Loucy (cell line): ENCODE results near the gene KRTAP19-6.

Experiments used
- H2AFZ ChIP-seq: fragments of 200-600 bp; sonication (generic); 2 replicates; pipeline ENCODE4 v1.6.0; 2016; ENCODE audit warnings: antibody characterized with exemption, mild to moderate bottlenecking, low read length, moderate library complexity
- H3F3A ChIP-seq: fragments of 200-600 bp; 2 replicates; pipeline ENCODE4 v1.6.0; 2016; ENCODE audit warnings: antibody characterized with exemption, low read depth, mild to moderate bottlenecking
- H3K27me3 ChIP-seq: fragments of 200-600 bp; sonication (generic); 2 replicates; pipeline ENCODE4 v1.6.1; 2014; ENCODE audit warnings: low read length, mild to moderate bottlenecking; ENCODE audit not compliant: insufficient read depth, poor library complexity, severe bottlenecking
- H3K36me3 ChIP-seq: fragments of 200-600 bp; sonication (generic); 2 replicates; pipeline ENCODE4 v1.6.1; 2016; ENCODE audit warnings: low read length; ENCODE audit not compliant: insufficient read depth
- H3K4me1 ChIP-seq: fragments of 200-600 bp; sonication (generic); 2 replicates; pipeline ENCODE4 v1.5.1; 2014; ENCODE audit warnings: low read length, mild to moderate bottlenecking; ENCODE audit not compliant: insufficient read depth, poor library complexity, severe bottlenecking
- H3K4me2 ChIP-seq: fragments of 200-600 bp; sonication (generic); 2 replicates; pipeline ENCODE4 v1.6.0; 2014; ENCODE audit warnings: antibody characterized with exemption, low read length, low read depth, mild to moderate bottlenecking; ENCODE audit not compliant: poor library complexity, severe bottlenecking
- H3K4me3 ChIP-seq: fragments of 200-600 bp; sonication (generic); 2 replicates; pipeline ENCODE4 v1.5.1; 2014; ENCODE audit warnings: low read length, mild to moderate bottlenecking, mixed read lengths; ENCODE audit not compliant: poor library complexity, severe bottlenecking
- H3K79me2 ChIP-seq: fragments of 200-600 bp; sonication (generic); 2 replicates; pipeline ENCODE4 v1.6.1; 2014; ENCODE audit warnings: low read length; ENCODE audit not compliant: insufficient read depth
- H3K9ac ChIP-seq: fragments of 200-600 bp; sonication (generic); 2 replicates; pipeline ENCODE4 v1.6.0; 2014; ENCODE audit warnings: mild to moderate bottlenecking, low read depth, low read length, moderate library complexity; ENCODE audit not compliant: poor library complexity, severe bottlenecking
- H3K9me2 ChIP-seq: fragments of 200-600 bp; sonication (generic); replicated peaks from 2 replicates; pipeline ENCODE4 v1.6.1; 2016; ENCODE audit warnings: low read depth, low read length, mixed read lengths
- H3K9me3 ChIP-seq: fragments of 200-600 bp; sonication (generic); 2 replicates; pipeline ENCODE4 v1.6.1; 2014; ENCODE audit warnings: mild to moderate bottlenecking, antibody characterized with exemption, low read length, low read depth; ENCODE audit not compliant: insufficient read depth
- H4K20me1 ChIP-seq: fragments of 200-600 bp; sonication (generic); 2 replicates; pipeline ENCODE4 v1.6.0; 2014; ENCODE audit warnings: antibody characterized with exemption, low read length, mild to moderate bottlenecking; ENCODE audit not compliant: insufficient read depth, poor library complexity, severe bottlenecking
- EZH2phosphoT487 ChIP-seq: fragments of 200-600 bp; IDR thresholded peaks from 2 replicates; pipeline ENCODE4 v1.6.1; 2018; ENCODE audit warnings: antibody characterized with exemption, mild to moderate bottlenecking, moderate library complexity, borderline replicate concordance
- TF ChIP-seq, protein P1 (sequence below): fragments of 200-600 bp; sonication (generic); conservative IDR thresholded peaks from 2 replicates; pipeline ENCODE4 v1.5.1; 2014; ENCODE audit warnings: mild to moderate bottlenecking, antibody characterized with exemption, low read length

Gene KRTAP19-6

GRCh38 chr21:30567617-30568016 is 26.0 kb upstream of the KRTAP19-6 start:
- H3K27me3 ChIP-seq, result no peaks in the 10 kb centered on the region
- H3K9ac ChIP-seq, result no peak overlapping the region
- no peak overlapping the region for H3K4me3 ChIP-seq
- no peak for TF ChIP-seq EZH2phosphoT487
- TF ChIP-seq, protein P1, sequence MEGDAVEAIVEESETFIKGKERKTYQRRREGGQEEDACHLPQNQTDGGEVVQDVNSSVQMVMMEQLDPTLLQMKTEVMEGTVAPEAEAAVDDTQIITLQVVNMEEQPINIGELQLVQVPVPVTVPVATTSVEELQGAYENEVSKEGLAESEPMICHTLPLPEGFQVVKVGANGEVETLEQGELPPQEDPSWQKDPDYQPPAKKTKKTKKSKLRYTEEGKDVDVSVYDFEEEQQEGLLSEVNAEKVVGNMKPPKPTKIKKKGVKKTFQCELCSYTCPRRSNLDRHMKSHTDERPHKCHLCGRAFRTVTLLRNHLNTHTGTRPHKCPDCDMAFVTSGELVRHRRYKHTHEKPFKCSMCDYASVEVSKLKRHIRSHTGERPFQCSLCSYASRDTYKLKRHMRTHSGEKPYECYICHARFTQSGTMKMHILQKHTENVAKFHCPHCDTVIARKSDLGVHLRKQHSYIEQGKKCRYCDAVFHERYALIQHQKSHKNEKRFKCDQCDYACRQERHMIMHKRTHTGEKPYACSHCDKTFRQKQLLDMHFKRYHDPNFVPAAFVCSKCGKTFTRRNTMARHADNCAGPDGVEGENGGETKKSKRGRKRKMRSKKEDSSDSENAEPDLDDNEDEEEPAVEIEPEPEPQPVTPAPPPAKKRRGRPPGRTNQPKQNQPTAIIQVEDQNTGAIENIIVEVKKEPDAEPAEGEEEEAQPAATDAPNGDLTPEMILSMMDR, result no peak
- no peak overlapping the region for H2AFZ ChIP-seq
- H3K4me2 ChIP-seq, result no peak overlapping the region
- H3K9me2 ChIP-seq, result no peaks in the 10 kb centered on the region
- H3F3A ChIP-seq, result no peaks in the 10 kb centered on the region
- H4K20me1 ChIP-seq, result no peaks in the 10 kb centered on the region
- no peaks in the 10 kb centered on the region for H3K9me3 ChIP-seq
- no peaks in the 10 kb centered on the region for H3K79me2 ChIP-seq
- no peaks in the 10 kb centered on the region for H3K36me3 ChIP-seq
- H3K4me1 ChIP-seq, result no peaks in the 10 kb centered on the region

DNA sequence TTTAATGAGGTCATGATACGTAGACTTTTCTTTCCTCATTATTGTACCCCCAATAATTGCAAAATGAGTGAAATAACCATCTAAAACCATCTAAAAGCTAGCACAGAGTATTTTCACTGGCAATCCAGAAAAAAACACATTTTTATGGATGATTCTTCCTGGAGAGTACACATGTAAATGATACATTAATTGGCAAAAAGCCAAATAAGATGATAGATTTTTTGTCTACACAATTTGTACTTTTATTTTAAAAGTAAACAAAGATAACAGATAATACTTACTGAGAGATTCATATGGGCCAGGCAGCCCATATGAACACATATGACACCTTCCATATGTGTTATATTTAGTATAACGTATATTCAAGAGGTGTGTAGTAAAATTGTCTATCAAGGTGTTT is 22.0 kb upstream of the KRTAP19-6 start:
- Histone ChIP-seq H4K20me1 (no peaks in the 10 kb centered on the region), H3K9ac (no peak overlapping the region), H3K36me3 (no peaks in the 10 kb centered on the region), H3K79me2 (no peaks in the 10 kb centered on the region), H3K4me1 (no peaks in the 10 kb centered on the region), H3F3A (no peaks in the 10 kb centered on the region), H3K9me3 (no peaks in the 10 kb centered on the region), H3K27me3 (no peaks in the 10 kb centered on the region), H2AFZ (no peak overlapping the region), H3K4me2 (no peak overlapping the region), H3K4me3 (no peak overlapping the region), H3K9me2 (no peaks in the 10 kb centered on the region)
- TF ChIP-seq, protein P1, result no peak
- TF ChIP-seq EZH2phosphoT487, result no peak

GRCh38 chr21:30563072-30563471 is 21.4 kb upstream of the KRTAP19-6 start:
- Histone ChIP-seq H3K79me2 (no peaks in the 10 kb centered on the region), H3K9me2 (no peaks in the 10 kb centered on the region), H3K4me1 (no peaks in the 10 kb centered on the region), H3K36me3 (no peaks in the 10 kb centered on the region), H4K20me1 (no peaks in the 10 kb centered on the region), H3K9me3 (no peaks in the 10 kb centered on the region), H3K4me2 (no peak overlapping the region), H3K9ac (no peak overlapping the region), H3F3A (no peaks in the 10 kb centered on the region), H3K27me3 (no peaks in the 10 kb centered on the region), H2AFZ (no peak overlapping the region), H3K4me3 (no peak overlapping the region)
- TF ChIP-seq, protein P1, result no peak
- no peak for TF ChIP-seq EZH2phosphoT487
